ENCODE data around the gene PTPRK.

DNA sequence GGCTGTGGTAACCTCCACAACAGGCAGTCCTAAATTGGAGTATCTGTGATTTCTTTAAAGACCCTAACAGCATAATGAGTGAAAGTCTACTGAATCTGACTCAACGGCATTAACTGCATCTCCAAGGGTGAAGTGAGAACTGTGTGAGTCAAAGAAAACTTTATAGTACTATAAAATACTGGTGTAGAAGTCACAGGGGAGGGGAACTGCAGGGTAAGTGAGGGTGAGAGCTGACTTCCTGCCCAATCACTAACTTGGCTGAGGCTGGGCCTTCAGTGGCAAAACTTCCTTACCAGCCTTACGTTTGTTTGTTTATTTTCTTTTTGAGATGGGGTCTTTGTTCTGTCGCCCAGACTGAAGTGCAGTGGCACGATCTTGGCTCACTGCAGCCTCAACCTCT, 109.8 kb downstream of the PTPRK start:
- TF ChIP-seq FOXM1 (IDR thresholded peaks at IDR 0.05; ENCODE audit: borderline replicate concordance): no peak
- TF ChIP-seq SP1 (IDR thresholded peaks at IDR 0.05): no peak
- TF ChIP-seq SUZ12 (IDR thresholded peaks at IDR 0.05): no peak
- no peak for TF ChIP-seq TARDBP (IDR thresholded peaks at IDR 0.05)
- no peak for TF ChIP-seq CTBP1 (IDR thresholded peaks at IDR 0.05; ENCODE audit: borderline replicate concordance)
- no peak for TF ChIP-seq FOXK2 (IDR thresholded peaks at IDR 0.05)
- TF ChIP-seq ELF4 (IDR thresholded peaks at IDR 0.05): no peak
- TF ChIP-seq BHLHE40 (IDR thresholded peaks at IDR 0.05; ENCODE audit: borderline replicate concordance): no peak
- TF ChIP-seq LEF1 (IDR thresholded peaks at IDR 0.05; ENCODE audit: borderline replicate concordance): no peak
- TF ChIP-seq PKNOX1 (IDR thresholded peaks at IDR 0.05): no peak

Data from HEK293T (cell line).